ENCODE measurements around the gene TEAD1. TPM values are rescaled to one million over a fixed set of nuclear protein-coding genes. Genes with fewer than 3 reads are reported as not detected.
A peak's percentile ranks its signal among the peaks of the same experiment; 100 is the strongest.

Gene TEAD1
- total RNA-seq, 1 donor from 2014 or later = 154 TPM

GRCh38 chr11:12705874-12706273 lies 31.7 kb downstream of the TEAD1 start:
- Mint-ChIP-seq H3K27ac (ENCODE audit: unreplicated experiment) (no peak overlapping the region), H3K4me3 (ENCODE audit: unreplicated experiment) (no peak overlapping the region), H3K4me1 (ENCODE audit: unreplicated experiment) (peaks cover 82% of the 10 kb centered on the region), H3K36me3 (ENCODE audit: unreplicated experiment) (peaks cover 5% of the 10 kb centered on the region), H3K9me3 (ENCODE audit: unreplicated experiment) (no peaks in the 10 kb centered on the region), H3K27me3 (ENCODE audit: unreplicated experiment) (no peaks in the 10 kb centered on the region)
- DNase-seq (ENCODE audit: extremely low spot score, unreplicated experiment) = no peak
- no peak for TF ChIP-seq CTCF (IDR thresholded peaks at IDR 0.05)

- Mint-ChIP-seq H3K27me3 (ENCODE audit: unreplicated experiment) (no peaks in the 10 kb centered on the region), H3K4me1 (ENCODE audit: unreplicated experiment) (peaks cover 75% of the 10 kb centered on the region), H3K36me3 (ENCODE audit: unreplicated experiment) (peaks cover 8% of the 10 kb centered on the region), H3K27ac (ENCODE audit: unreplicated experiment) (peak overlapping the region; percentile 32), H3K4me3 (ENCODE audit: unreplicated experiment) (no peak overlapping the region), H3K9me3 (ENCODE audit: unreplicated experiment) (no peaks in the 10 kb centered on the region)
- no peak for TF ChIP-seq CTCF (IDR thresholded peaks at IDR 0.05)
- no peak for DNase-seq (ENCODE audit: extremely low spot score, unreplicated experiment)
These were observed 32.6 kb downstream of the TEAD1 start for GRCh38 chr11:12706545-12707499.

- no peak overlapping the region for H3K4me3 Mint-ChIP-seq (ENCODE audit: unreplicated experiment)
- no peak overlapping the region for H3K27ac Mint-ChIP-seq (ENCODE audit: unreplicated experiment)
These were observed 33.3 kb downstream of the TEAD1 start for GRCh38 chr11:12707500-12707880.

GRCh38 chr11:12711496-12711895 lies 37.3 kb downstream of the TEAD1 start:
- H3K27me3 Mint-ChIP-seq (ENCODE audit: unreplicated experiment) = no peaks in the 10 kb centered on the region
- peaks cover 3% of the 10 kb centered on the region for H3K36me3 Mint-ChIP-seq (ENCODE audit: unreplicated experiment)
- no peaks in the 10 kb centered on the region for H3K9me3 Mint-ChIP-seq (ENCODE audit: unreplicated experiment)
- no peak overlapping the region for H3K4me3 Mint-ChIP-seq (ENCODE audit: unreplicated experiment)
- H3K4me1 Mint-ChIP-seq (ENCODE audit: unreplicated experiment) = peaks cover 40% of the 10 kb centered on the region
- DNase-seq (ENCODE audit: extremely low spot score, unreplicated experiment) = no peak
- H3K27ac Mint-ChIP-seq (ENCODE audit: unreplicated experiment) = no peak overlapping the region
- no peak for TF ChIP-seq CTCF (IDR thresholded peaks at IDR 0.05)

More at GRCh38 chr11:12707500-12707880, 33.3 kb downstream of the TEAD1 start:
- TF ChIP-seq CTCF (IDR thresholded peaks at IDR 0.05) = no peak
- no peak for DNase-seq (ENCODE audit: extremely low spot score, unreplicated experiment)
- H3K4me1 Mint-ChIP-seq (ENCODE audit: unreplicated experiment) = peaks cover 68% of the 10 kb centered on the region
- no peaks in the 10 kb centered on the region for H3K27me3 Mint-ChIP-seq (ENCODE audit: unreplicated experiment)
- H3K9me3 Mint-ChIP-seq (ENCODE audit: unreplicated experiment) = no peaks in the 10 kb centered on the region
- H3K36me3 Mint-ChIP-seq (ENCODE audit: unreplicated experiment) = peaks cover 8% of the 10 kb centered on the region

GRCh38 chr11:12712132-12712531 lies 37.9 kb downstream of the TEAD1 start:
- Mint-ChIP-seq H3K9me3 (ENCODE audit: unreplicated experiment) (no peaks in the 10 kb centered on the region), H3K27me3 (ENCODE audit: unreplicated experiment) (no peaks in the 10 kb centered on the region), H3K36me3 (ENCODE audit: unreplicated experiment) (peaks cover 3% of the 10 kb centered on the region), H3K4me1 (ENCODE audit: unreplicated experiment) (peaks cover 38% of the 10 kb centered on the region), H3K27ac (ENCODE audit: unreplicated experiment) (no peak overlapping the region), H3K4me3 (ENCODE audit: unreplicated experiment) (no peak overlapping the region)
- TF ChIP-seq CTCF (IDR thresholded peaks at IDR 0.05) = no peak
- DNase-seq (ENCODE audit: extremely low spot score, unreplicated experiment) = no peak
